ENCODE results near the gene PPP4C. TPM values are rescaled to one million over a fixed set of nuclear protein-coding genes. Genes with fewer than 3 reads are reported as not detected.
"Not testable (repeated sequence)": the region's sequence is repeated elsewhere in the genome, so short reads cannot be mapped to it uniquely, and the experiment has no call there.

The PPP4C gene
- total and polyA plus RNA-seq, 2 donors from 2014 or later: 78.8 to 107 TPM

GRCh38 chr16:30033270-30033669 is 42.5 kb upstream of the PPP4C start:
- no peaks in the 10 kb centered on the region for H3K36me3 ChIP-seq (ENCODE audit: control insufficient read depth in 2 of 3, insufficient read depth in 3 of 3, low read length in 3 of 3)
- no peak for TF ChIP-seq CTCF (IDR thresholded peaks at IDR 0.05; ENCODE audit: borderline replicate concordance, extremely low read depth, insufficient read depth)
- H3K27me3 ChIP-seq (ENCODE audit: control insufficient read depth, insufficient read depth, low read length): peaks cover 3% of the 10 kb centered on the region
- DNase-seq: no peak
- no peaks in the 10 kb centered on the region for H3K9me3 ChIP-seq (ENCODE audit: control insufficient read depth in 2 of 3, insufficient read depth in 1 of 3, low read length in 3 of 3)
- no peak for FAIRE-seq
- H3K9ac ChIP-seq (ENCODE audit: low read length in 3 of 3): no peak overlapping the region
- H3K27ac ChIP-seq (ENCODE audit: low read depth in 2 of 2, low read length in 2 of 2): no peak overlapping the region
- intact Hi-C loops (cut with DNase I): no loop called here
- no peak overlapping the region for H3K4me3 ChIP-seq (ENCODE audit: low read length in 3 of 3)
- H3K4me1 ChIP-seq (ENCODE audit: control insufficient read depth in 2 of 3, insufficient read depth in 2 of 3, low read depth in 1 of 3, low read length in 3 of 3): no peaks in the 10 kb centered on the region

- Histone ChIP-seq H3K27me3 (ENCODE audit: control insufficient read depth, insufficient read depth, low read length) (no peaks in the 10 kb centered on the region), H3K36me3 (ENCODE audit: control insufficient read depth in 2 of 3, insufficient read depth in 3 of 3, low read length in 3 of 3) (no peaks in the 10 kb centered on the region), H3K4me3 (ENCODE audit: low read length in 3 of 3) (no peak overlapping the region), H3K4me1 (ENCODE audit: control insufficient read depth in 2 of 3, insufficient read depth in 2 of 3, low read depth in 1 of 3, low read length in 3 of 3) (peaks cover 0 to under 1% (median 0%) of the 10 kb centered on the region in 3 donors), H3K9me3 (ENCODE audit: control insufficient read depth in 2 of 3, insufficient read depth in 1 of 3, low read length in 3 of 3) (peaks cover 0 to under 1% (median 0%) of the 10 kb centered on the region in 3 donors), H3K27ac (ENCODE audit: low read depth in 2 of 2, low read length in 2 of 2) (no peak overlapping the region), H3K9ac (ENCODE audit: low read length in 3 of 3) (no peak overlapping the region)
- FAIRE-seq: no peak
- no peak for DNase-seq
- TF ChIP-seq CTCF (IDR thresholded peaks at IDR 0.05; ENCODE audit: borderline replicate concordance, extremely low read depth, insufficient read depth): no peak
- intact Hi-C loops (cut with DNase I): no loop called here
These were observed 35.6 kb upstream of the PPP4C start for GRCh38 chr16:30040221-30040620.

DNA sequence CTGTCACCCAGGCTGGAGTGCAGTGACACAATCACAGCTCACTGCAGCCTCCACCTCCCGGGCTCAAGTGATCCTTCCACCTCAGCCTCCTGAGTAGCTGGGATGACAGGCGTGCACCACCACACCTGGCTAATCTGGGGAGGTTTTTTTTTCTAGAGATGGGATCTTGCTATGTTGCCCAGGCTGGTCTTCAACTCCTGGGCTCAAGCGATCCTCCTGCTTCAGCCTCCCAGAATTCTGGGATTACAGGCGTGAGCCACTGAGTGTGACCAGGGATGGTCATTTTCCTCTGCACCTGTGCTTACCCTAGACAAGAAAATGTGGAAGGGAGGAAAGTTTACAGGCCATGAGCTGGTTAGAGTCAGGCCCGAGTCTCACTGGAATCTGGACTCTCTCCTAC is 35.1 kb upstream of the PPP4C start:
- H3K36me3 ChIP-seq (ENCODE audit: control insufficient read depth in 2 of 3, insufficient read depth in 3 of 3, low read length in 3 of 3); DNase-seq; intact Hi-C loops (cut with DNase I); H3K4me1 ChIP-seq (ENCODE audit: control insufficient read depth in 2 of 3, insufficient read depth in 2 of 3, low read depth in 1 of 3, low read length in 3 of 3); H3K27me3 ChIP-seq (ENCODE audit: control insufficient read depth, insufficient read depth, low read length); H3K9ac ChIP-seq (ENCODE audit: low read length in 3 of 3); H3K4me3 ChIP-seq (ENCODE audit: low read length in 3 of 3); H3K27ac ChIP-seq (ENCODE audit: low read depth in 2 of 2, low read length in 2 of 2); FAIRE-seq; H3K9me3 ChIP-seq (ENCODE audit: control insufficient read depth in 2 of 3, insufficient read depth in 1 of 3, low read length in 3 of 3): not testable (repeated sequence)

GRCh38 chr16:30041841-30042240 is 34.0 kb upstream of the PPP4C start:
- Histone ChIP-seq H3K9me3 (ENCODE audit: control insufficient read depth in 2 of 3, insufficient read depth in 1 of 3, low read length in 3 of 3) (peaks cover 0 to 3% (median 0%) of the 10 kb centered on the region in 3 donors), H3K27ac (ENCODE audit: low read depth in 2 of 2, low read length in 2 of 2) (no peak overlapping the region), H3K36me3 (ENCODE audit: control insufficient read depth in 2 of 3, insufficient read depth in 3 of 3, low read length in 3 of 3) (no peaks in the 10 kb centered on the region), H3K9ac (ENCODE audit: low read length in 3 of 3) (no peak overlapping the region), H3K27me3 (ENCODE audit: control insufficient read depth, insufficient read depth, low read length) (no peaks in the 10 kb centered on the region), H3K4me3 (ENCODE audit: low read length in 3 of 3) (no peak overlapping the region), H3K4me1 (ENCODE audit: control insufficient read depth in 2 of 3, insufficient read depth in 2 of 3, low read depth in 1 of 3, low read length in 3 of 3) (peaks cover 0 to 2% (median 0%) of the 10 kb centered on the region in 3 donors)
- TF ChIP-seq CTCF (IDR thresholded peaks at IDR 0.05; ENCODE audit: borderline replicate concordance, extremely low read depth, insufficient read depth): peak; percentile 17
- intact Hi-C loops (cut with DNase I): no loop called here
- DNase-seq (peak in 2 of 5 donors; percentile 31 to 63), FAIRE-seq (peak; percentile 83)

Data from kidney (tissue), 14 donors.